Measurements from ENCODE around the gene MFSD6L.

DNA sequence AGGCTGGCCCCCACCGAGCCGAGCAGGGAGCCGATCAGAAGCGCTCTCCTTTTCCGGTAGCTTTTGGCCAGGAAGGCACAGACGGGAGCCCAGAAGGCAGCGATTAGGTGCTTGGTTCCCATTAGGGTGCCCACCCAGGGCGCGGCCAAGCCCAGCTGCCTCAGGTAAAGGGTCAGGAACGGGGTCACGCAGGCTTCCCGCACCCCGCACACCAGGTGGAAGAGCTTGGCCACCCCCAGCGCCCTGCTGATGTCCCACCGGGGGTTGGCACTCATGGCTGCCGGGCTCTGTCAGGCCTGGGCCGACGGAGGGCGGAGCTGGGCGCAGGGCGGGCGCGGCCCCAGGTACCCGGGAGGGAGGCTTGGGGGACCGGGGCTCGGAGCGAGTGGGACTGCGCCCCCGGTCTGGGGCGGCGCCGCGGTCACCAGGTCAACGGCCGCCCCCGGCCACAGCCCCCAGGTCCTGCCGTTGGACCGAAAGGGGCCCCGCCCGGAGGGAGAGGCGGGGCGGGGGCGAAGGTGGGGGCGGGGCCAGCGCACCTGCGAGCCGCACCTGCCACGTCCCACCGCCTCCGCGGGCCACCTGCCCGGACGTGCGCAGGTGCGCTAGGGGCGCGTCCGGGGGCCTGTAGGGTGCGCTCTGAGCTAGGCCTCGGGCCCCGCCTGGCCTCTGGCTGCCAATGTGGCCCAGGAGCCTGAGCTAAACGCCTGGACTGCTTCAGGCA lies at the start of gene MFSD6L:
- TF ChIP-seq EZH2 (IDR thresholded peaks at IDR 0.05; ENCODE audit: insufficient read depth, poor library complexity, severe bottlenecking), result no peak
- TF ChIP-seq EZH2phosphoT487 (IDR thresholded peaks at IDR 0.05; ENCODE audit: insufficient read depth, low read depth), result no peak

All from GM23248 (cell line).